WERI-Rb-1 (cell line): ENCODE results near the gene TSPYL4.

ENCODE experiments used
- DNase-seq: peaks from one replicate; pipeline ENCODE4 v3.0.0-alpha.2; 2020
- H3K27ac ChIP-seq: fragments of 250-450 bp; sonication (Bioruptor Pico); 2 replicates; pipeline ENCODE4 v1.5.1; 2020; ENCODE audit warnings: mild to moderate bottlenecking, moderate library complexity
- H3K27me3 ChIP-seq: fragments of 250-450 bp; sonication (Bioruptor Pico); 2 replicates; pipeline ENCODE4 v1.5.1; 2021; ENCODE audit warnings: mild to moderate bottlenecking, low read depth, moderate library complexity; ENCODE audit not compliant: insufficient read depth, severe bottlenecking
- H3K36me3 ChIP-seq: fragments of 250-450 bp; sonication (Bioruptor Pico); 2 replicates; pipeline ENCODE4 v1.5.1; 2020; ENCODE audit warnings: mild to moderate bottlenecking, moderate library complexity
- H3K4me3 ChIP-seq: 2 replicates; pipeline ENCODE4 v1.5.1; 2011; ENCODE audit warnings: low read depth, mild to moderate bottlenecking, control low read depth, low read length
- H3K9me3 ChIP-seq: fragments of 250-450 bp; sonication (Bioruptor Pico); 2 replicates; pipeline ENCODE4 v1.5.1; 2021; ENCODE audit warnings: mild to moderate bottlenecking, moderate library complexity; ENCODE audit not compliant: severe bottlenecking
- CTCF ChIP-seq: IDR thresholded peaks from 2 replicates; pipeline ENCODE4 v1.5.1; 2011; ENCODE audit warnings: low read depth, mild to moderate bottlenecking, control low read depth, inconsistent platforms, low read length

TSPYL4 gene

GRCh38 chr6:116279232-116280160 is 25.6 kb upstream of the TSPYL4 start, which contains the start of gene TSPYL1:
Gene TSPYL1, minus strand, starts transcription at chr6:116279930. Its CDS starts 100 bp downstream, at chr6:116279830.
- Histone ChIP-seq H3K4me3 (peak within 1 kb of the TSS; percentile 85), H3K9me3 (no peaks in the 10 kb centered on the region), H3K27ac (peak within 1 kb of the TSS; percentile 96), H3K36me3 (peaks cover 34% of the 10 kb centered on the region), H3K27me3 (no peaks in the 10 kb centered on the region)
- no peak for TF ChIP-seq CTCF
- DNase-seq, result peak; percentile 95

DNA sequence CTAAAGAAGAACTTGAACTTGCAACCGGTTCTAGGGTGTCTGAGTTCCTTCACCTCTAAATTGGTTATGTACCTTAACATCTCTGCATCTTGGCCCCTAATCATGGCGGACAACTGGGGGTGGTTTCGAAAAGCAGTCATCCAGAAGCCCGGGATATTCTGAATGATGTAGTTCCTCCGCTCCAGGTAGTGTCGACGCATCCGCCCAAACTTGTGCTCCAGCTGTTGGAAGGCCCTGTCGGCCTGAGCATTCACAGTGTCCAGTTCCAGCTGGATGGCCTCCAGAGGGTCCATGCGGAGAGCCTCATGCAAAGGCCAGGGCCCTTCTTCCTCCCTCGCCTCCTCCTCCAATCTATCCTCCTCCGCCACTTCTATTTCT is 25.0 kb upstream of the TSPYL4 start:
- no peak for DNase-seq
- Histone ChIP-seq H3K36me3 (peaks cover 34% of the 10 kb centered on the region), H3K27ac (peak overlapping the region; percentile 96), H3K27me3 (no peaks in the 10 kb centered on the region), H3K9me3 (no peaks in the 10 kb centered on the region), H3K4me3 (peak overlapping the region; percentile 85)
- TF ChIP-seq CTCF, result no peak

- Histone ChIP-seq H3K4me3 (peak overlapping the region; percentile 85), H3K9me3 (no peaks in the 10 kb centered on the region), H3K27me3 (no peaks in the 10 kb centered on the region), H3K27ac (no peak overlapping the region), H3K36me3 (peaks cover 34% of the 10 kb centered on the region)
- DNase-seq, result no peak
- no peak for TF ChIP-seq CTCF
These were observed 24.6 kb upstream of the TSPYL4 start for GRCh38 chr6:116278481-116278829.

DNA sequence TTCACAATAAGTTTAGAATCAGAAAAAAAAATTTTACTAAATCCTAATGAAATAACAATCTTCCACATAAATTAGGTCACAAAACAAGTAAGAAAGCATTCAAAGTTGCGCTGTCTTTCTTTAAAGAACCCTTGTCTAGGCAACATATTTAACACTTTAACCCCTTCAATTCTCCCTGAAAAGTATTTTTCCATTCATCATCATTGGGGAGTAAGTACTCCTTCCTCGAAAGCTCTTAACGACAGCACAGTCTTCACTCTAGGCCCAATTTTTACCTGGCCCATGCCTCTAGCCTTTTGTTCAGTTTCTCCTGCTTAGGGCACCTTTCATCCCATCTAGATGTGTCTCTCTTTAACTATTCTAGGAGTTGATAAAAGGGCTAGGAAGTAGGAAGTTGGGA is 23.2 kb upstream of the TSPYL4 start:
- peaks cover 34% of the 10 kb centered on the region for H3K36me3 ChIP-seq
- H3K27me3 ChIP-seq, result no peaks in the 10 kb centered on the region
- H3K4me3 ChIP-seq, result peak overlapping the region; percentile 1; the same call in 1 of the 2 replicates
- no peak overlapping the region for H3K27ac ChIP-seq
- no peaks in the 10 kb centered on the region for H3K9me3 ChIP-seq
- no peak for DNase-seq
- TF ChIP-seq CTCF, result no peak

DNA sequence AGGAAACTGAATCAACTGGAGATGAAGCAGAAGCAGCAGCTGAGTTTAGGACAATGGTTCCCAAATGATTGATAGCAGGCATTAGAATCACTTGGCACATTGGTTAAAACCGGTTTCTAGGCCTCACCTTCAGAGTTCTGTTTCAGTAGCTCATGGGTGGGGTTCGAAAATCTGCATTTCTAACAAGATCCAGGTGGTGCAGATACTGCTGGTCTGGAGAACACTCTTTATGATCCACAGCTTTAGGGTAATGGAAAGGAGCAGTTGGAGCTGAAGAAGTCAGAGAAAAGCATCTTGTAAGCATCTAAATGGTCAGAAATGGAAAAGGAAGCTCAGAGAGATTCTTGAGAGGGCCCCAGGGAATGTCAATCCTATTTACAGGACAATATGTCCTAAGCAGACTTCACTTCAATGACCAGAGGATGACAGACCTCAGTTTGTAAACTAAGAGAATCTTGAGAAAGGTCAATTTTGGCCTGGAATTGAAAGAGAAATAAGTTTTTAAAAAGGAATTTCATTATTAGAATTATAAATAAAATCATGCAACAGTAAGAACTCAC is 17.4 kb upstream of the TSPYL4 start:
- Histone ChIP-seq H3K4me3 (no peak overlapping the region), H3K9me3 (no peaks in the 10 kb centered on the region), H3K27ac (no peak overlapping the region), H3K27me3 (no peaks in the 10 kb centered on the region), H3K36me3 (peaks cover 3% of the 10 kb centered on the region)
- TF ChIP-seq CTCF, result no peak
- no peak for DNase-seq
